C4-2B (cell line): ENCODE measurements around the gene DAZAP1.

ENCODE experiments used
- ZFX ChIP-seq: fragments of 450-650 bp; IDR thresholded peaks from 2 replicates; pipeline ENCODE4 v1.6.1; 2017
- TF ChIP-seq, protein P1 (sequence below): fragments of 450-650 bp; conservative IDR thresholded peaks from 2 replicates; pipeline ENCODE4 v1.5.1; 2017; ENCODE audit warnings: mild to moderate bottlenecking

DNA sequence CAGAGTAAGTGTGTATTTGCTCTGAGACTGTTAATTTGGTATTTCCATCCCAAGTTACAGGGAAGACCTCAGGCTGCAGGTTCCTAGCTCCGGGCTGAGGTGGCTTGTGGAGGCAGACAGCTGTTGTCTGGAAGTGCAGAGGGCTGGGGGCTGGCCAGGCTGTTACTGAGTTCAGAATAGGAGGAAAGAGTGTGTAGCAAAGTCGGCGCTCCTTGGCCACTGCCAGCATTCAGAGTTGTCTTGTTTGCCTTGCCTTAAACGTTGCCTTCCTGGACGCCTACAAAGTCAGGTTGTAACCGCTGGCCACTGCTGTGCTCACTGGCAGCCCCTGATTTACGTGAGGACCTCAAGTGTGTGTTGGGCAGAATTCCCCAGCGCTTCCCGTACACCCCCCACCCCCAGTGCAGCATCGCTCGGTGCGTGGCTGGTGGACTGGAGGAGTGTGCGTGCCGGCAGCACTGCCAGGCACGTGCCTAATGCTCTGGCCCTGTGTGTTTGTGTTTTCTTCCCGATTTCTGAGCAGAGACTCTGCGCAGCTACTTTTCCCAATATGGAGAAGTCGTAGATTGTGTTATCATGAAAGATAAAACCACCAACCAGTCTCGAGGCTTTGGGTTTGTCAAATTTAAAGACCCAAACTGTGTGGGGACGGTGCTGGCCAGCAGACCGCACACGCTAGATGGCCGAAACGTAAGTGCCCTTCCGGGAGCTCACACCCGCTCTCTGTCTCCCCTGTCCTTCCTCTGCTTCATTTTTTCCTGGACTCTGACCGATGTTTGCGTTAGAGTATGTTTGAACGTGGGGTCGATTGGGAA is 10.5 kb downstream of the DAZAP1 start:
- TF ChIP-seq, protein P1, sequence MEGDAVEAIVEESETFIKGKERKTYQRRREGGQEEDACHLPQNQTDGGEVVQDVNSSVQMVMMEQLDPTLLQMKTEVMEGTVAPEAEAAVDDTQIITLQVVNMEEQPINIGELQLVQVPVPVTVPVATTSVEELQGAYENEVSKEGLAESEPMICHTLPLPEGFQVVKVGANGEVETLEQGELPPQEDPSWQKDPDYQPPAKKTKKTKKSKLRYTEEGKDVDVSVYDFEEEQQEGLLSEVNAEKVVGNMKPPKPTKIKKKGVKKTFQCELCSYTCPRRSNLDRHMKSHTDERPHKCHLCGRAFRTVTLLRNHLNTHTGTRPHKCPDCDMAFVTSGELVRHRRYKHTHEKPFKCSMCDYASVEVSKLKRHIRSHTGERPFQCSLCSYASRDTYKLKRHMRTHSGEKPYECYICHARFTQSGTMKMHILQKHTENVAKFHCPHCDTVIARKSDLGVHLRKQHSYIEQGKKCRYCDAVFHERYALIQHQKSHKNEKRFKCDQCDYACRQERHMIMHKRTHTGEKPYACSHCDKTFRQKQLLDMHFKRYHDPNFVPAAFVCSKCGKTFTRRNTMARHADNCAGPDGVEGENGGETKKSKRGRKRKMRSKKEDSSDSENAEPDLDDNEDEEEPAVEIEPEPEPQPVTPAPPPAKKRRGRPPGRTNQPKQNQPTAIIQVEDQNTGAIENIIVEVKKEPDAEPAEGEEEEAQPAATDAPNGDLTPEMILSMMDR: no peak
- TF ChIP-seq ZFX: no peak
